SK-N-MC (cell line): ENCODE measurements around the gene PDE9A.

Source experiments
- DNase-seq: peaks from one replicate; pipeline ENCODE4 v3.0.0-alpha.2; 2011; ENCODE audit warnings: low read depth, low spot score
- H3K27ac ChIP-seq: fragments of 200-600 bp; sonication (generic); 2 replicates; pipeline ENCODE4 v1.5.1; 2016; ENCODE audit warnings: mixed run types
- H3K36me3 ChIP-seq: fragments of 200-600 bp; sonication (generic); 2 replicates; pipeline ENCODE4 v1.6.1; 2017; ENCODE audit warnings: antibody characterized with exemption, low read length, mixed read lengths; ENCODE audit not compliant: insufficient read depth
- H3K4me3 ChIP-seq: fragments of 200-600 bp; sonication (generic); 2 replicates; pipeline ENCODE4 v1.5.1; 2016
- H3K9ac ChIP-seq: fragments of 200-600 bp; sonication (generic); 2 replicates; pipeline ENCODE4 v1.8.0; 2017; ENCODE audit warnings: mixed run types, mixed read lengths; ENCODE audit not compliant: insufficient read length
- H3K9me3 ChIP-seq: fragments of 200-600 bp; sonication (generic); 2 replicates; pipeline ENCODE4 v1.6.1; 2017; ENCODE audit warnings: low read depth, mild to moderate bottlenecking, antibody characterized with exemption, low read length, moderate library complexity, mixed read lengths
- EZH2 ChIP-seq: fragments of 200-600 bp; sonication (generic); IDR thresholded peaks from one replicate; pipeline ENCODE4 v1.6.1; 2017; ENCODE audit warnings: antibody characterized with exemption
- FOXP2 ChIP-seq: optimal IDR thresholded peaks from 2 replicates; pipeline ENCODE3; 2011; ENCODE audit warnings: mild to moderate bottlenecking, moderate library complexity; ENCODE audit not compliant: insufficient read depth; ENCODE audit errors: extremely low read length, control extremely low read depth
- POLR2AphosphoS5 ChIP-seq: IDR thresholded peaks from 2 replicates; pipeline ENCODE4 v1.6.1; 2012; ENCODE audit warnings: mild to moderate bottlenecking, low read depth, low read length, borderline replicate concordance

The PDE9A gene

GRCh38 chr21:42699196-42699595, 45.8 kb downstream of the PDE9A start:
- TF ChIP-seq FOXP2: no peak
- TF ChIP-seq EZH2: no peak
- TF ChIP-seq POLR2AphosphoS5: no peak
- Histone ChIP-seq H3K36me3 (peaks cover 30% of the 10 kb centered on the region), H3K4me3 (no peak overlapping the region), H3K9ac (no peak overlapping the region), H3K9me3 (no peaks in the 10 kb centered on the region), H3K27ac (no peak overlapping the region)
- no peak for DNase-seq

- H3K36me3 ChIP-seq: peaks cover 27% of the 10 kb centered on the region
- H3K9me3 ChIP-seq: no peaks in the 10 kb centered on the region
- no peak overlapping the region for H3K9ac ChIP-seq
- TF ChIP-seq POLR2AphosphoS5 (no peak), FOXP2 (no peak), EZH2 (no peak)
- no peak for DNase-seq
- H3K4me3 ChIP-seq: no peak overlapping the region
- no peak overlapping the region for H3K27ac ChIP-seq
These were observed 48.5 kb downstream of the PDE9A start for GRCh38 chr21:42701706-42702456.

GRCh38 chr21:42702720-42703119, 49.3 kb downstream of the PDE9A start:
- no peak overlapping the region for H3K9ac ChIP-seq
- TF ChIP-seq FOXP2 (no peak), EZH2 (no peak), POLR2AphosphoS5 (no peak)
- H3K4me3 ChIP-seq: no peak overlapping the region
- H3K36me3 ChIP-seq: peaks cover 27% of the 10 kb centered on the region
- H3K9me3 ChIP-seq: no peaks in the 10 kb centered on the region
- no peak overlapping the region for H3K27ac ChIP-seq
- no peak for DNase-seq

GRCh38 chr21:42703136-42703908, 49.9 kb downstream of the PDE9A start:
- peaks cover 27% of the 10 kb centered on the region for H3K36me3 ChIP-seq
- H3K27ac ChIP-seq: no peak overlapping the region
- no peak overlapping the region for H3K4me3 ChIP-seq
- TF ChIP-seq FOXP2 (no peak), POLR2AphosphoS5 (no peak), EZH2 (no peak)
- no peak for DNase-seq
- no peaks in the 10 kb centered on the region for H3K9me3 ChIP-seq
- H3K9ac ChIP-seq: no peak overlapping the region

DNA sequence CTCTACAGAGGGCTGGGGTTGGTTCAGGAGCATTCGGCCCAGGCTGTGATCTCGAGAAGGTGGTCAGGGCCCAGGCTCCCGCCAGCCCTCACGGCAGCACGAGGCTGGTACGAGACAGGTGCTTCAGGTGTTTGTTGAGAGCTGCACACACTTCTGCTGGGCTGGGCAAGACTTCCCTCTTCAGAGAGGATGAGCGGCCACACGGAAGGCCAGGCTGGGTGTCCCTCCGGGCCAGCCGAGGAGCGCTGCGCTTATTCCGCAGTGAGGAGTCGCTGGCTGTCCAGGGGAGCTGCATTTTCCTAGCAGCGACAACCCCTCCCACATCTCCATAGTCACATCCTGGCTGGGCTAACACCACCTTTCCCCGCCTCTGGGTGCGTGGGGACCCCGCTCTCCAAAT, 50.5 kb downstream of the PDE9A start:
- Histone ChIP-seq H3K27ac (no peak overlapping the region), H3K9ac (no peak overlapping the region), H3K9me3 (no peaks in the 10 kb centered on the region), H3K4me3 (no peak overlapping the region), H3K36me3 (peaks cover 27% of the 10 kb centered on the region)
- no peak for TF ChIP-seq EZH2
- TF ChIP-seq FOXP2: no peak
- TF ChIP-seq POLR2AphosphoS5: no peak
- DNase-seq: no peak

GRCh38 chr21:42704861-42705260, 51.4 kb downstream of the PDE9A start:
- no peak overlapping the region for H3K9ac ChIP-seq
- no peak overlapping the region for H3K4me3 ChIP-seq
- H3K36me3 ChIP-seq: peaks cover 26% of the 10 kb centered on the region
- H3K9me3 ChIP-seq: no peaks in the 10 kb centered on the region
- DNase-seq: no peak
- TF ChIP-seq FOXP2 (no peak), POLR2AphosphoS5 (no peak), EZH2 (no peak)
- peak overlapping the region; percentile 46; the same call in 1 of the 2 replicates for H3K27ac ChIP-seq

DNA sequence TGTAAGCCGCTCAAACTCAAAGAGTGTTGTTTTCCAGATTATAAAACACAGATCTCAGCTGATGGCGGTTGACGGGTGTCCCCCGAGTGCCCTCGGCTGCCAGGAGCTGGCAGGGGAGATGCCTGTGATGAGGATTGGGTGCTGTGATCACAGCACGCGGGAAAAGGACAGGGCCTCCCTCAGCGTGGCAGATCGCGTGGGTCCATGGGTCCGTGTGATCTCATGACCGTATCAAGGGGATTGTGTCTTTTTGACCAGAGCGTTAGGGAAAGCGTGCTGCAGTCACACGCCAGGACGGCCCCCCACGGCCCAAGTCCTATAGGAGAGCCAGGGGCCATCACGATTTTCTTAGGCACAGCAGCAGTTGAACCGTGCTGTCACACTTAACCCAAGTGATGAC, 51.9 kb downstream of the PDE9A start:
- no peak overlapping the region for H3K9ac ChIP-seq
- no peak overlapping the region for H3K27ac ChIP-seq
- TF ChIP-seq EZH2: no peak
- TF ChIP-seq POLR2AphosphoS5: no peak
- no peak overlapping the region for H3K4me3 ChIP-seq
- H3K9me3 ChIP-seq: no peaks in the 10 kb centered on the region
- peaks cover 21% of the 10 kb centered on the region for H3K36me3 ChIP-seq
- no peak for DNase-seq

DNA sequence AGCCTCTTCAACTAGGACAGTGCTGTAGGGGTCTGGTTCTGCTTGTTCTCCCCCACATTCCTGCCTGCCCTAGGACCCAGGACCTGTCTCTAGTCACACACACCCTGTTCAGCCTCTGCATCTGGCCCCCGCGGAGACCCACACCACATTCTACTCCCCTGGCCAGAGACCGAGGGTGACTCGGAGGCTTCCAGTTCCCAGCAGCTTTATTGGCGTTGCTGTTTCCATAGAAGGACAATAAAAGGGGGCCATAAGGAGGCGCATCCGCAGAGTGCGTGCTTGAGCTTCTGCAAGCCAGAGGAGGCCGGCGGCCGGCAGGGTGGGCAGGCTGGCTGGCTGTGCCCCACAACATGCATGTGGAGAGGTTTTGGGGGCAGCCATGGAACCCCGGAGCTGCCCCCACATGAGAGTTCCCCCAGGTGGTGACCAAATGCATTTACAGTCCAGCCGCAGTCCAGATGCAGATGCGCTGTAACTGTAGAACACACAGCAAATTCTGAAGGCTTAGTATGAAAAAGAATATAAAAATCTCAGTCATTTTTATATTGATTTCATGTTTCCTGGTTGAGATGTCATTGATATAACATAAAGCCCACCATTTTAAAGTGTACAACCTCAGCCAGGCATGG, 52.4 kb downstream of the PDE9A start:
- H3K27ac ChIP-seq: no peak overlapping the region
- no peaks in the 10 kb centered on the region for H3K9me3 ChIP-seq
- no peak overlapping the region for H3K9ac ChIP-seq
- no peak for TF ChIP-seq FOXP2
- TF ChIP-seq POLR2AphosphoS5: no peak
- TF ChIP-seq EZH2: no peak
- DNase-seq: no peak
- peaks cover 16% of the 10 kb centered on the region for H3K36me3 ChIP-seq
- no peak overlapping the region for H3K4me3 ChIP-seq
